ENCODE measurements around the gene RNF224.

RNF224 gene

DNA sequence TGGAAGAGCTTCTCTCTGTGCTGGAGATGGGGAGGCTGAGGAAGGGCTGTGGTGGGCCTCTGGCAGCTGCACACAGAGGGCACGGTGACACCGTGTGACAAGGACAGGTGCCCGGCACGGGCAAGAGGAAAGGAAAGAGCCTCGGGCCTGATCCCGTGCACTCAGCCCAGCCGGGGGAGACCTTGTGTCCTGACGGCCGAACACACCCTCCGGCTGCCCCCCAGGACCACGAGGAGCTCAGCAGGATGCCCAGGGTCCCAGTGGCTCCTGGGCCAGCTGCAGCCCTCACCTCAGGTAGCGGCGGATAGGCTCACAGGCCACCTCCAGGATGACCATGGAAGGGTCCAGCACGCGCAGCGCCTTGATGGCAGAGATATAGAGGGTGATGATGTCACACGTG lies 44.5 kb upstream of the RNF224 start:
- TF ChIP-seq, protein P1, sequence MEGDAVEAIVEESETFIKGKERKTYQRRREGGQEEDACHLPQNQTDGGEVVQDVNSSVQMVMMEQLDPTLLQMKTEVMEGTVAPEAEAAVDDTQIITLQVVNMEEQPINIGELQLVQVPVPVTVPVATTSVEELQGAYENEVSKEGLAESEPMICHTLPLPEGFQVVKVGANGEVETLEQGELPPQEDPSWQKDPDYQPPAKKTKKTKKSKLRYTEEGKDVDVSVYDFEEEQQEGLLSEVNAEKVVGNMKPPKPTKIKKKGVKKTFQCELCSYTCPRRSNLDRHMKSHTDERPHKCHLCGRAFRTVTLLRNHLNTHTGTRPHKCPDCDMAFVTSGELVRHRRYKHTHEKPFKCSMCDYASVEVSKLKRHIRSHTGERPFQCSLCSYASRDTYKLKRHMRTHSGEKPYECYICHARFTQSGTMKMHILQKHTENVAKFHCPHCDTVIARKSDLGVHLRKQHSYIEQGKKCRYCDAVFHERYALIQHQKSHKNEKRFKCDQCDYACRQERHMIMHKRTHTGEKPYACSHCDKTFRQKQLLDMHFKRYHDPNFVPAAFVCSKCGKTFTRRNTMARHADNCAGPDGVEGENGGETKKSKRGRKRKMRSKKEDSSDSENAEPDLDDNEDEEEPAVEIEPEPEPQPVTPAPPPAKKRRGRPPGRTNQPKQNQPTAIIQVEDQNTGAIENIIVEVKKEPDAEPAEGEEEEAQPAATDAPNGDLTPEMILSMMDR (IDR thresholded peaks at IDR 0.05; ENCODE audit: extremely low read depth, insufficient read depth, missing control alignments): no peak
- in situ Hi-C loops (cut with MboI; ENCODE audit: low pct_unique_long_range_greater_than_20kb, low sequenced_read_pairs, unreplicated experiment): no loop called here
- no peak for DNase-seq (ENCODE audit: low spot score)

DNA sequence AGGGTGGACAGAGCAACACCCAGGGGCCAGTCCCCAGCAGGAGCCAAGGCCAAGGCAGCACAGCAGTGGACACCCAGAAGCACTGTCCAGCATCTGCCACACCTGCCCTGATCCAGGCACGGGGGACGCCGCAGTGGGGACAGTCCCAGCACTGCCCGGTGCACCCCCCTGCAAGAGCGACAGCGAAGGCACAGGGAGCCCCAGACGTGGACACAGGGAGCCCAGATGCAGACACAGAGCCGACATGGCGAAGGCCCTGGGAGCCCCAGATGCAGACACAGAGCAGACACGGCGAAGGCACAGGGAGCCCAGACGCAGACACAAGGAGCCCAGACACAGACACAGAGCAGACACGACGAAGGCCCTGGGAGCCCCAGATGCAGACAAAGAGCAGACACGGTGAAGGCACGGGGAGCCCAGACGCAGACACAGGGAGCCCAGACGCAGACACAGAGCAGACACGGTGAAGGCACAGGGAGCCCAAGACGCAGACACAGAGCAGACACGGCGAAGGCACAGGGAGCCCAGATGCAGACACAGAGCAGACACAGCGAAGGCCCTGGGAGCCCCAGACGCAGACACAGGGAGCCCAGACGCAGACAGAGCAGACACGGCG lies 43.2 kb upstream of the RNF224 start:
- in situ Hi-C loops (cut with MboI; ENCODE audit: low pct_unique_long_range_greater_than_20kb, low sequenced_read_pairs, unreplicated experiment): no loop called here
- no peak for DNase-seq (ENCODE audit: low spot score)
- TF ChIP-seq, protein P1 (IDR thresholded peaks at IDR 0.05; ENCODE audit: extremely low read depth, insufficient read depth, missing control alignments): no peak

DNA sequence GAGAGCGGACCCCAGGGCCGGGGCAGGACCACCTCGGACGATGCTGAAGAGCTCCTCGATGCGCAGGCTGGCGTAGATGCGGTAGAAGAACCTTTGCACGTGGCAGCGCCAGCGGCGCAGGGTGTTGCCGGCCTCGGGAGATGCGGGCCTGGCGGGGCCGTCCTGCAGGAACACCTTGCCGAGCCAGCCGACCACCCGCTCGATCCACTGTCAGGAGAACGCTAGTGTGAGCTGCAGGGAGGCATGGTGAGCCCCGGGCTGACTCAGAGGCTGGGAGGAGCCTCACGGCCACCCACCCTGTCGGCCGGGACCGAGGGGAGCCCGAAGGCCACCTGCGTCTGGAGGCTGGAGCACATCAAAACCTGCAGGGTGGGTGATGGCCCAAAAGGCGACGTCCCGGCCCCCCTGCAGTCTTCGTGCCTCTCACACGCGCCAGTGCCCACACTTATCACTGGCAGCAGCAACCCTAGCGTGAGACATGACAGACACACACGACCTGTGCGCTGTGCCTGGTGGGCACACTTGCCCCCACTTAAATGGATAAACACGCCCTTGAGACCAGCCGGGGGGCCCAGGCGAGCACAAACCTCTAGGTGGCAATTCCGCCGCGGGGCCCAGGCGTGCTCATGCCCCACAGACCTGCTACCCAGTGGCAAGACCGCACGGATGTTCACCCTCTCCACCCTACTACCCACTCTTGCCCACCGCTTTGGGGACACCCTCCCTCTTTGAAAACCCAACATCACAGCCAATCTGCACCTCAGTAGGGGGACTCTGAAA lies 42.2 kb upstream of the RNF224 start:
- TF ChIP-seq, protein P1 (IDR thresholded peaks at IDR 0.05; ENCODE audit: extremely low read depth, insufficient read depth, missing control alignments): no peak
- in situ Hi-C loops (cut with MboI; ENCODE audit: low pct_unique_long_range_greater_than_20kb, low sequenced_read_pairs, unreplicated experiment): no loop called here
- DNase-seq (ENCODE audit: low spot score): no peak

DNA sequence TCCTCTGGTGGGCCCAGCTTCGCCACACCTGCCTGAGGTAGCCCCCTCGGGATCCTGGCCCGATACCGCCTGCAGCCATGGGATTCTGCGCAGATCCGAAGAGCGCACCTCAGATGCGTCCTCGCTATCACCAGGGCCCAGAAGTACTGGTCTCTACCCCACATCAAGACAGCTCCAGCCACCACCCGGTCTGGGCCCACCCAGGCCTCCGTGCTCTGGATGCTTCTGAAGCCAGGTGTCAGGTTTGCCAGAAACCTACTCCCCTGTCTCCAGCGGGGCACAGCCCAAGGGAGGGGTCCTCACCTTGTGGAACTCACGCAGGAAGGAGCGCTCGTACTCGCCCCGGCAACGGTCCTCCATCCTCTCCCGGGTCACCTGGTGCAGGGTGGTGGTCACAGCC lies 41.4 kb upstream of the RNF224 start:
- DNase-seq (ENCODE audit: low spot score): no peak
- in situ Hi-C loops (cut with MboI; ENCODE audit: low pct_unique_long_range_greater_than_20kb, low sequenced_read_pairs, unreplicated experiment): no loop called here
- TF ChIP-seq, protein P1 (IDR thresholded peaks at IDR 0.05; ENCODE audit: extremely low read depth, insufficient read depth, missing control alignments): no peak

DNA sequence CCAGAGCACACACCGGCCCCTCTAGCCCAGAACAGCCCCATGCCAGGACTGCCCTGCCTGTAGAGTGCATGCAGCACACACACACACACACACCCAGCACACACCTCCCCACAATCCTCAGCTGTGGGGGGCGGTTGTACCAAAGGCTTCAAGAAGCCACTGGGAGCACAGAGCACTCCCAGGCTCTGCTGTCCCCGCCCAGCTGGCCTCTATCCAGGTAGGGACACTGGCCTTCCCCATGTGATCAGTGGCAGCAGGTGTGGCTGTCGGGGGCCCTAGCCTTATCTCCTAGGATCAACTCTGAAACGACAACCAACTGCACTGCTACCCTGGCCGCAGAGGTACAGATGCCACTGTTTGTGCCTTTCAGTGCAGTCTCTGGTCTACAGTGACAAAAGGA lies 40.9 kb upstream of the RNF224 start:
- no peak for DNase-seq (ENCODE audit: low spot score)
- TF ChIP-seq, protein P1 (IDR thresholded peaks at IDR 0.05; ENCODE audit: extremely low read depth, insufficient read depth, missing control alignments): no peak
- in situ Hi-C loops (cut with MboI; ENCODE audit: low pct_unique_long_range_greater_than_20kb, low sequenced_read_pairs, unreplicated experiment): no loop called here

DNA sequence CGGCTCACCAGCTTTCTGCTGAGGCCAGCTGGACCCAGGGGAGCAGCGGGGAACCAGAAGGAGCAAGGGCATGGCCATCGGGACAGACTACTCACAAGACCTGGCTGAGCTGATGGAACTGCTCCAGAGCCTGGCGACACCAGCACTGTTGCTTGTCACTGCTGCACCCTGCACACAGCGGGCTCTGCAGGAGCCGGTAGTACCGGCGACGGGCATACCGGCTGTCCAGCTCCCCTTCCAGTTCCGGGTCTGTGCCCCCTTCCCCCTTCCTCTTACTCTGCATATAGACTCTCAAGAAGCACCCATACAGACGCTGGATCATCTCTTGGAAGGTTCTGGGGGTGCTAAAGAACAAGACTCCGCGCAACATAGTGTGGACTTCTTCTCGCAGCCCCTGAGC lies 39.9 kb upstream of the RNF224 start:
- no peak for DNase-seq (ENCODE audit: low spot score)
- TF ChIP-seq, protein P1 (IDR thresholded peaks at IDR 0.05; ENCODE audit: extremely low read depth, insufficient read depth, missing control alignments): no peak
- in situ Hi-C loops (cut with MboI; ENCODE audit: low pct_unique_long_range_greater_than_20kb, low sequenced_read_pairs, unreplicated experiment): no loop called here

Measured in GM13977 (cell line).